Neural cell (in vitro differentiated cells): ENCODE measurements around the gene CRYBA4. TPM values are rescaled to one million over a fixed set of nuclear protein-coding genes. Genes with fewer than 3 reads are reported as not detected.

ENCODE experiments used
- H2AFZ ChIP-seq: fragments of 200-600, 300-800 bp; sonication (generic), shearing (Covaris generic); 2 replicates; pipeline ENCODE4 v1.6.0; 2014; ENCODE audit warnings: low read depth, mild to moderate bottlenecking, antibody characterized with exemption, low read length, moderate library complexity
- H3F3A ChIP-seq: fragments of 200-600 bp; shearing (Covaris generic); 2 replicates; pipeline ENCODE4 v1.6.1; 2016; ENCODE audit warnings: mild to moderate bottlenecking, moderate library complexity, mixed read lengths, antibody characterized with exemption, low read length; ENCODE audit not compliant: insufficient read depth, poor library complexity, severe bottlenecking
- H3K27ac ChIP-seq: fragments of 200-600, 300-800 bp; sonication (generic), shearing (Covaris generic); 2 replicates; pipeline ENCODE4 v1.5.1; 2014; ENCODE audit warnings: mild to moderate bottlenecking, low read length, moderate library complexity
- H3K27me3 ChIP-seq: fragments of 300-800, 200-600 bp; sonication (generic), shearing (Covaris generic); 2 replicates; pipeline ENCODE4 v1.6.0; 2014; ENCODE audit warnings: mild to moderate bottlenecking, low read depth, low read length, moderate library complexity; ENCODE audit not compliant: insufficient read depth
- H3K36me3 ChIP-seq: fragments of 300-800, 200-600 bp; sonication (generic), shearing (Covaris generic); 2 replicates; pipeline ENCODE4 v1.5.1; 2014; ENCODE audit warnings: mild to moderate bottlenecking, antibody characterized with exemption, low read length, moderate library complexity; ENCODE audit not compliant: insufficient read depth
- H3K4me2 ChIP-seq: fragments of 300-800, 200-600 bp; sonication (generic), shearing (Covaris generic); 2 replicates; pipeline ENCODE4 v1.6.0; 2014; ENCODE audit warnings: mild to moderate bottlenecking, low read length
- H3K4me3 ChIP-seq: fragments of 300-800, 200-600 bp; sonication (generic), shearing (Covaris generic); 2 replicates; pipeline ENCODE4 v1.5.1; 2014; ENCODE audit warnings: mild to moderate bottlenecking, low read length, moderate library complexity
- H3K79me2 ChIP-seq: fragments of 200-600 bp; shearing (Covaris generic); replicated peaks from 2 replicates; pipeline ENCODE4 v1.6.0; 2014; ENCODE audit warnings: mild to moderate bottlenecking, low read length, moderate library complexity; ENCODE audit not compliant: insufficient read depth
- H3K9ac ChIP-seq: fragments of 300-800, 200-600 bp; sonication (generic), shearing (Covaris generic); 2 replicates; pipeline ENCODE4 v1.6.1; 2016; ENCODE audit warnings: mild to moderate bottlenecking, low read length, mixed read lengths
- H3K9me2 ChIP-seq: fragments of 200-600 bp; shearing (Covaris generic); 2 replicates; pipeline ENCODE4 v1.6.1; 2016; ENCODE audit warnings: mild to moderate bottlenecking, low read length, mixed read lengths; ENCODE audit not compliant: insufficient read depth
- H3K9me3 ChIP-seq: fragments of 200-600, 300-800 bp; sonication (generic), shearing (Covaris generic); 2 replicates; pipeline ENCODE4 v1.6.1; 2016; ENCODE audit warnings: mild to moderate bottlenecking, mixed run types, low read length, moderate library complexity, mixed read lengths
- H4K20me1 ChIP-seq: fragments of 200-600 bp; shearing (Covaris generic); 2 replicates; pipeline ENCODE4 v1.6.1; 2016; ENCODE audit warnings: mild to moderate bottlenecking, mixed run types; ENCODE audit not compliant: insufficient read depth
- EP300 ChIP-seq: fragments of 450-650 bp; conservative IDR thresholded peaks from 2 replicates; pipeline ENCODE4 v1.6.1; 2014; ENCODE audit warnings: antibody characterized with exemption, mild to moderate bottlenecking, moderate library complexity; ENCODE audit not compliant: poor library complexity, severe bottlenecking
- EZH2 ChIP-seq: fragments of 200-600, 300-800 bp; shearing (Covaris generic), sonication (generic); IDR thresholded peaks from 2 replicates; pipeline ENCODE4 v1.6.1; 2014; ENCODE audit warnings: antibody characterized with exemption, low read length, borderline replicate concordance, mild to moderate bottlenecking; ENCODE audit not compliant: insufficient read depth, poor library complexity, severe bottlenecking
- MXI1 ChIP-seq: fragments of 450-650 bp; conservative IDR thresholded peaks from 2 replicates; pipeline ENCODE4 v1.6.1; 2014; ENCODE audit warnings: antibody characterized with exemption, mild to moderate bottlenecking; ENCODE audit not compliant: poor library complexity, severe bottlenecking
- POLR2AphosphoS5 ChIP-seq: IDR thresholded peaks from 2 replicates; pipeline ENCODE4 v1.6.1; 2012
- RAD21 ChIP-seq: fragments of 450-650 bp; conservative IDR thresholded peaks from 2 replicates; pipeline ENCODE4 v1.6.1; 2014; ENCODE audit warnings: antibody characterized with exemption, mild to moderate bottlenecking, moderate library complexity
- SMC3 ChIP-seq: fragments of 450-650 bp; conservative IDR thresholded peaks from 2 replicates; pipeline ENCODE4 v1.6.1; 2014; ENCODE audit warnings: antibody characterized with exemption, mild to moderate bottlenecking, moderate library complexity; ENCODE audit not compliant: poor library complexity
- TAF1 ChIP-seq: IDR thresholded peaks from 2 replicates; pipeline ENCODE4 v1.6.1; 2012; ENCODE audit warnings: low read depth
- polyA plus RNA-seq: library from polyadenylated mRNA; depleted of rRNA; stranded (reverse); fragments of >200 nt; gene quantifications from 2 replicates; pipeline ENCODE4 v1.2.3, GENCODE V29; 2014
- TF ChIP-seq, protein P1 (sequence below): IDR thresholded peaks from 2 replicates; pipeline ENCODE4 v1.6.1; 2012; ENCODE audit warnings: borderline replicate concordance
- TF ChIP-seq, protein P2 (sequence below): fragments of 450-650 bp; IDR thresholded peaks from 2 replicates; pipeline ENCODE4 v1.5.1; 2014; ENCODE audit warnings: antibody characterized with exemption, mild to moderate bottlenecking, moderate library complexity; ENCODE audit not compliant: poor library complexity, severe bottlenecking

CRYBA4 gene
- polyA plus RNA-seq, 1 donor from 2014 or later: not detected

DNA sequence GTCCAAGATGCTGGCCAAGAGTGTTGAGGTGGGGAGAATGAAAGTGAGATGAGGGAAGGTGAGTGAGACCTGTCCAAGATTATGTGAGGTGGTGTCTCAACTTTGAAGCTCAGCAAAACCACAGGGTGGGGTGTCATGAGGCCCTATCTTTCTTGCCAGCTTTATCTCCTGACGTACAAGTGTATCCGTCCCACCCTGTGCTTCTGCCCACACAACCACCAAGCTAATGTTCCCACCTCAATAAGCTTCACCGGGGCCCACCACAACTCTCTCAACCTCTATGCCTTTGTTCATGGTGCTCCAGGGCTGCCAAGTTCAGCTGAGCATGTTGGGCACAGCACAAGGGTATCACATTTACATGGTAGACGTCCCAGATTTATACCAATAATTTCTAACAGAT, 24.7 kb upstream of the CRYBA4 start:
- no peaks in the 10 kb centered on the region for H3F3A ChIP-seq
- H3K9ac ChIP-seq: no peak overlapping the region
- H3K27ac ChIP-seq: no peak overlapping the region
- no peak for TF ChIP-seq EZH2
- TF ChIP-seq, protein P1, sequence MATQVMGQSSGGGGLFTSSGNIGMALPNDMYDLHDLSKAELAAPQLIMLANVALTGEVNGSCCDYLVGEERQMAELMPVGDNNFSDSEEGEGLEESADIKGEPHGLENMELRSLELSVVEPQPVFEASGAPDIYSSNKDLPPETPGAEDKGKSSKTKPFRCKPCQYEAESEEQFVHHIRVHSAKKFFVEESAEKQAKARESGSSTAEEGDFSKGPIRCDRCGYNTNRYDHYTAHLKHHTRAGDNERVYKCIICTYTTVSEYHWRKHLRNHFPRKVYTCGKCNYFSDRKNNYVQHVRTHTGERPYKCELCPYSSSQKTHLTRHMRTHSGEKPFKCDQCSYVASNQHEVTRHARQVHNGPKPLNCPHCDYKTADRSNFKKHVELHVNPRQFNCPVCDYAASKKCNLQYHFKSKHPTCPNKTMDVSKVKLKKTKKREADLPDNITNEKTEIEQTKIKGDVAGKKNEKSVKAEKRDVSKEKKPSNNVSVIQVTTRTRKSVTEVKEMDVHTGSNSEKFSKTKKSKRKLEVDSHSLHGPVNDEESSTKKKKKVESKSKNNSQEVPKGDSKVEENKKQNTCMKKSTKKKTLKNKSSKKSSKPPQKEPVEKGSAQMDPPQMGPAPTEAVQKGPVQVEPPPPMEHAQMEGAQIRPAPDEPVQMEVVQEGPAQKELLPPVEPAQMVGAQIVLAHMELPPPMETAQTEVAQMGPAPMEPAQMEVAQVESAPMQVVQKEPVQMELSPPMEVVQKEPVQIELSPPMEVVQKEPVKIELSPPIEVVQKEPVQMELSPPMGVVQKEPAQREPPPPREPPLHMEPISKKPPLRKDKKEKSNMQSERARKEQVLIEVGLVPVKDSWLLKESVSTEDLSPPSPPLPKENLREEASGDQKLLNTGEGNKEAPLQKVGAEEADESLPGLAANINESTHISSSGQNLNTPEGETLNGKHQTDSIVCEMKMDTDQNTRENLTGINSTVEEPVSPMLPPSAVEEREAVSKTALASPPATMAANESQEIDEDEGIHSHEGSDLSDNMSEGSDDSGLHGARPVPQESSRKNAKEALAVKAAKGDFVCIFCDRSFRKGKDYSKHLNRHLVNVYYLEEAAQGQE: no peak
- TF ChIP-seq RAD21: no peak
- TF ChIP-seq MXI1: no peak
- TF ChIP-seq, protein P2, sequence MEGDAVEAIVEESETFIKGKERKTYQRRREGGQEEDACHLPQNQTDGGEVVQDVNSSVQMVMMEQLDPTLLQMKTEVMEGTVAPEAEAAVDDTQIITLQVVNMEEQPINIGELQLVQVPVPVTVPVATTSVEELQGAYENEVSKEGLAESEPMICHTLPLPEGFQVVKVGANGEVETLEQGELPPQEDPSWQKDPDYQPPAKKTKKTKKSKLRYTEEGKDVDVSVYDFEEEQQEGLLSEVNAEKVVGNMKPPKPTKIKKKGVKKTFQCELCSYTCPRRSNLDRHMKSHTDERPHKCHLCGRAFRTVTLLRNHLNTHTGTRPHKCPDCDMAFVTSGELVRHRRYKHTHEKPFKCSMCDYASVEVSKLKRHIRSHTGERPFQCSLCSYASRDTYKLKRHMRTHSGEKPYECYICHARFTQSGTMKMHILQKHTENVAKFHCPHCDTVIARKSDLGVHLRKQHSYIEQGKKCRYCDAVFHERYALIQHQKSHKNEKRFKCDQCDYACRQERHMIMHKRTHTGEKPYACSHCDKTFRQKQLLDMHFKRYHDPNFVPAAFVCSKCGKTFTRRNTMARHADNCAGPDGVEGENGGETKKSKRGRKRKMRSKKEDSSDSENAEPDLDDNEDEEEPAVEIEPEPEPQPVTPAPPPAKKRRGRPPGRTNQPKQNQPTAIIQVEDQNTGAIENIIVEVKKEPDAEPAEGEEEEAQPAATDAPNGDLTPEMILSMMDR: no peak
- no peak for TF ChIP-seq SMC3
- no peak for TF ChIP-seq POLR2AphosphoS5
- no peak for TF ChIP-seq EP300
- no peak for TF ChIP-seq TAF1
- no peaks in the 10 kb centered on the region for H3K9me2 ChIP-seq
- no peak overlapping the region for H3K4me2 ChIP-seq
- no peaks in the 10 kb centered on the region for H3K9me3 ChIP-seq
- no peak overlapping the region for H3K4me3 ChIP-seq
- H2AFZ ChIP-seq: no peak overlapping the region
- no peaks in the 10 kb centered on the region for H4K20me1 ChIP-seq
- H3K36me3 ChIP-seq: no peaks in the 10 kb centered on the region
- no peaks in the 10 kb centered on the region for H3K79me2 ChIP-seq
- H3K27me3 ChIP-seq: no peaks in the 10 kb centered on the region

- Histone ChIP-seq H3K36me3 (no peaks in the 10 kb centered on the region), H3K79me2 (no peaks in the 10 kb centered on the region), H3F3A (no peaks in the 10 kb centered on the region), H3K27me3 (no peaks in the 10 kb centered on the region), H2AFZ (no peak overlapping the region), H4K20me1 (no peaks in the 10 kb centered on the region), H3K9ac (no peak overlapping the region), H3K4me3 (no peak overlapping the region), H3K9me3 (no peaks in the 10 kb centered on the region), H3K27ac (no peak overlapping the region), H3K4me2 (no peak overlapping the region), H3K9me2 (no peaks in the 10 kb centered on the region)
- TF ChIP-seq TAF1 (no peak), MXI1 (no peak), EZH2 (no peak), POLR2AphosphoS5 (no peak), RAD21 (no peak), EP300 (no peak), SMC3 (no peak)
- TF ChIP-seq, protein P2: no peak
- TF ChIP-seq, protein P1: no peak
Measured at GRCh38 chr22:26597480-26597879, 24.3 kb upstream of the CRYBA4 start.
